HuH-7 (cell line): ENCODE measurements around the gene SEZ6.
A peak's percentile ranks its signal among the peaks of the same experiment; 100 is the strongest.

Experiments
- DNase-seq: peaks from one replicate; pipeline ENCODE4 v3.0.0; 2011; ENCODE audit warnings: low spot score

SEZ6 gene

DNA sequence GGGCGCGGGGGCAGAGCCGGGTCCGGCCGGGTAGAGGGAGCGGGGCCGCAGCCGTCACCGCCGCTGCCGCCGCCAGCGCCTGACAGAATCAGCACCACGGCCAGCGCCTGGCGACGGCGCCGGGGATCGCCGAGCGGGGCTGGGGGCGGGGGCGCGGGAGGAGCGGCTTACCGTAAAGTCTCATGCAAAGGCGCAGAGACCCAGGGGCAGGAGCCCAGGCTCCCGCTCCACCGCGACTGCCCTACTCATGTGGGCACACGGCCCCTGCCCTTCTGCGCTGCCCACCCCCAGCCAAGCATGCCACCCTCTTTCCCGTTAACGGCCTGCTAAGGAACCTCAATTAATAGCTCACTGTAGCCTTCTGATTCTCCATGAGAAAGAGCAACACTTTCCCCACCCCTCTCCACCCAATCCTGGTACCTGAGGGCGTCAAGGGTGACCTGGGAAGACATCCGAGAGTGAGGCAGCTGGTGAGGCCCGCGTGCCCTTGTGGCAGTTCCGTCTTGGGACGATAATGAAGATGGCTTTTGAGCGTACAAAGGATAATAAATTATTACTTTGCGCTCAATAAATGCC is at the start of gene SEZ6:
Gene SEZ6 (minus strand): TSS at position 98 of the 576 bp plus-strand sequence. CDS start 164 bp downstream, outside the sequence.
- DNase-seq: peak; percentile 91

- no peak for DNase-seq
Measured at GRCh38 chr17:29054835-29055234, 49.0 kb upstream of the SEZ6 start.

DNA sequence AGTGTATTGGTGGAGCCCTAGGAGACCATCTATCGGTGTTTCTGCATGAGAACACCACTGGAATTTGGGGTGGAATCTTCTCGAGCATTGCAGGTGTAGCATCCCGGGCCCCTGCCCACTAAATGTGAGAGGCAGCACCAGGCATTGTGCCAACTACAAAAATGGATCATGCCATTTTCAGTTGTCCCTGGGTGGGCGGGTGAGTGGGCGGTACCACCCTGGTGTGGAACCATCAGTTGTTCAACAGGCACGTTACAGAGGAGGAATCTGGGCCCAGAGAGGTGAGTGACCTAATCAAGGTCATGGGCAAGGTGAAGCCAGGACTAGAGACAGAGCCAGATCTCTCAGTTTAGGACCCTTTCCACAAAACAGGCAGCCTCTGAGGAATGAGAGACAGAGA is 45.9 kb upstream of the SEZ6 start:
- no peak for DNase-seq

DNA sequence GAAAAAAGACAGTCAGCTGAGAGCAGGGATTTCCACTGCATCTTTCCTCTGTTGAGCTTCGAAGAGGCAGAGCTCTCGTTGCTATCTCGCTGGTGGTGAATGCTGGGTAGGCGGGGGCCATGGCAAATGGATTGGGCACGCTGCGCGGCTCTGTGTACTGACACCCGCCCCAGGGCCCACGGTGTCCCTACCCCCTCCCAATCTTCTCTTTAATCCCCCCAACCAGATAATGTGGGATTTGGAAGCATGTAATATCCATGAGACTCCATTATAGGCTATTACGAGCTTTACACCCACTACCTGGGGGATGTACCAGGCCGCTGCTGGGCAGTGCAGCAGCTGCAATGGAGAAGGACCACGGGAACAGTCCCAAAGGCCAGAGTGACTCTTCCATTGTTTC is 45.4 kb upstream of the SEZ6 start:
- no peak for DNase-seq

GRCh38 chr17:29050176-29050575 is 44.3 kb upstream of the SEZ6 start:
- DNase-seq: no peak

- DNase-seq: no peak
Measured at GRCh38 chr17:29049541-29050145, 43.8 kb upstream of the SEZ6 start.

- no peak for DNase-seq
Measured at GRCh38 chr17:29048440-29049368, 42.9 kb upstream of the SEZ6 start.

DNA sequence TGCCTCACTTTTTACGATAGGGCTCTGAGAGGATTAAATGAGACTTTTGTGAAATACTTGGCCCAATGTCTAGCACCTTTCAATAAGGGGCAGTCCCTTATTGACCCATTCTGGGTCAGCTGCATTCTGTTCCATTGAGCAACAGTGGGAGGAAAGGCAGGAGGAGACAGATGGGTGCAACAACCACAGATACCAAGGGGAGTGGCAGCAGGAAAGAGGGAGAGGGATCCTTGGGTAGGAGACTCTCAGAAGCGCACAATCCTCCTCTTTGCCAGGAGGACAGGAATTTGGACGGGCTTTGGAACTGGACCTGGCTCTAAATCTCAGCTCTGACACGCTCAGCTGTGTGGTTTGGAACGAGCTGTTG is 40.6 kb upstream of the SEZ6 start:
- peak; percentile 50 for DNase-seq

- peak; percentile 67 for DNase-seq
Measured at GRCh38 chr17:29045734-29046472, 40.1 kb upstream of the SEZ6 start.

GRCh38 chr17:29045026-29045425 is 39.2 kb upstream of the SEZ6 start:
- DNase-seq: no peak

GRCh38 chr17:29043539-29044145 is 37.8 kb upstream of the SEZ6 start:
- no peak for DNase-seq

DNA sequence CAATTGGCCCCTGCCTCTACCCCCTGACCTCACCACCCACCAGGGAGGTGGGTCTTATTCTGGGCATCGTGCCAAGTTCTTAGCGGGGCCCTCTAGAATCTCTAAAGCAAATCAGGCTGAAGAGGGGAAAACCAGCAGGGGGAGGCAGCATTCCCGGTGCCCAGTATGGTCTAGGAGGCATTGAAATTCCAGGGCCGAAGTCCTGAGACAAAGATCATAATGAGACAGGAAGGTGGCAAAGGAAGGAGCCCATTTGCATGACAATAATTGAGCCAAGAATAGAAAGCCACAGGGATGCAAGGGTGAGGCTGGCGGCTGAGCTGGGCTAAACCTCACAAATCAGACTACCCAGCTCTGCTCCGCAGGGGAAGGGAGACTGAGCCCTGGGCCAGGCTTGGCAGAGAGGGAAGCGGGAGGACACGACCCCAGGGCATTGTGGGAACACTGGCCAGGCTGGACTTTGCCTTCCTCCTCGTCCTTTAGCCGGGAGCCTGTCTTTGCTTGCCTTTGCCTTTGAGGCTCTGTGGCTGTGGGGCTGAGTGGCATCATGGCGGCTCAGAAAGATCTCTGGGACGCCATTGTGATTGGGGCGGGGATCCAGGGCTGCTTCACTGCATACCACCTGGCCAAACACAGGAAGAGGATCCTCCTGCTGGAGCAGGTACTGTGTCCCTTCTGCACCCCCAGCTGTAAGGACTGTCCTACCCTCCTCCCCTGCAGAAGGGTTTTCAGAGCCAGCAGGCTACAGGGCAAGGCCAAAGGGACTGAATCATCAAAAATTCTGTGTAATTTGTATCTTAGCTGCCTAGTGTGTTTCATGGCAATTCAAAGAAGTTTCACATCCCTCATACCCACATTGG is 37.1 kb upstream of the SEZ6 start, which contains the start of gene PIPOX:
Gene PIPOX (plus strand): TSS at position 463 of the 860 bp plus-strand sequence. CDS start 85 bp downstream, at position 548.
- peak; percentile 72 for DNase-seq

- no peak for DNase-seq
Measured at GRCh38 chr17:29042026-29042678, 36.3 kb upstream of the SEZ6 start.

GRCh38 chr17:29041571-29041970 is 35.7 kb upstream of the SEZ6 start:
- DNase-seq: no peak

GRCh38 chr17:29041091-29041490 is 35.3 kb upstream of the SEZ6 start:
- no peak for DNase-seq

DNA sequence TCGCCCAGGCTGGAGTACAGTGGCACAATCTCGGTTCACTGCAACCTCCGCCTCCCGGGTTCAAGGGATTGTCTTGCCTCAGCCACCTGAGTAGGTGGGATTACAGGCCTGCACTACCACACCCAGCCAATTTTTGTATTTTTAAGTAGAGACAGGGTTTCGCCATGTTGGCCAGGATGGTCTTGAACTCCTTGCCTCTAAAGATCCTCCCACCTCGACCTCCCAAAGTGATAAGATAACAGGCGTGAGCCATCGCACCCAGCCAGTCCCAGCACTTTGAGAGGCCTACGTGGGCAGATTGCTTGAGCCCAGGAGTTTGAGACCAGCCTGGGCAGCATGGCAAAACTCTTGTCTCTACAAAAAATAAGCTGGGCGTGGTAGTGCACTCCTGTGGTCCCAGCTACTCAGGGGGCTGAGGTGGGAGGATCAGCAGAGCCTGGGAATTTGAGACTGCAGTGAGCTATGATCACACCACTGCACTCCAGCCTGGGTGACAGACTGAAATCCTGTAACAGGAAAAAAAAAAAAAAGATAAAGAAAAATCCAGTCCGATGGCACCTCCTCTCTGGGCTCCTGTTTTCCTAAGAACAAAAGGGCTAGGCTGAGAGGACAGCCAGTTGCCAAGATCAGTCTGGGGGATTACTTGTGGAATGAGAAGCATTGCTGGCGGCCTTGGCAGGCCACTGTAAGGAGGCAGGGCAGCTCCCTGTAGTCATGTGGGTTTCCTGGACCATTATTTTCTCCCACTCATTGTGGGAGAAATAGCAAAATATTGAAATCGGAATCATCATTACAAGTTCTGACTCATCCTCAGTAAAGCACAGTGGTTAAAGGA is 34.1 kb upstream of the SEZ6 start:
- DNase-seq: no peak

- no peak for DNase-seq
Measured at GRCh38 chr17:29038085-29038795, 32.4 kb upstream of the SEZ6 start.

GRCh38 chr17:29037739-29038084 is 31.9 kb upstream of the SEZ6 start:
- DNase-seq: no peak

DNA sequence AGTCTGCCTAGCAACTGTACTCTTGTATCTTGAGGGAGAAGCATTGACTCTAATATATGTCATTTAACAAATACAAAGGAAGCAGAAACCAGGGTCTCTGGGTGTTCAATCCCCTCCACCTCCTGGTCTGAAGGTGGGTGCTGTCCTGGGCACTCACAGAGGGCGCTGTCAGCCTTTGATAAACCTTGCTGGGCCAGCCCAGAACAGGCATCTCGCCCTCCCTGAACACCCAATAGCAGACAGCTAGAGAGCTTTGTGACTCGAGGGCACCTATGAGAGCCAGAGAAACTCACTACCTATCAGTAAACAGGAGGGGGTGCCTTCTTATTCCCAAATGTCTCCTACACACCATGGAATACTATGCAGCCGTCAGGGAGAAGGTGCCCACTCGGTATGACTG is 30.8 kb upstream of the SEZ6 start:
- DNase-seq: no peak
